Retinal pigment epithelial cell (primary cell): ENCODE measurements around the gene L3MBTL1.
"Not testable (repeated sequence)": the region's sequence is repeated elsewhere in the genome, so short reads cannot be mapped to it uniquely, and the experiment has no call there.

Source experiments
- DNase-seq: peaks from one replicate; pipeline ENCODE4 v3.0.0-alpha.2; 2010; ENCODE audit warnings: low read depth
- H3K4me3 ChIP-seq: 2 replicates; pipeline ENCODE4 v1.5.1; 2011; ENCODE audit warnings: mild to moderate bottlenecking, low read length, control low read depth, moderate library complexity
- TF ChIP-seq, protein P1 (sequence below): conservative IDR thresholded peaks from 2 replicates; pipeline ENCODE4 v1.5.1; 2011; ENCODE audit warnings: low read depth, low read length, control low read depth, inconsistent platforms

L3MBTL1 gene

DNA sequence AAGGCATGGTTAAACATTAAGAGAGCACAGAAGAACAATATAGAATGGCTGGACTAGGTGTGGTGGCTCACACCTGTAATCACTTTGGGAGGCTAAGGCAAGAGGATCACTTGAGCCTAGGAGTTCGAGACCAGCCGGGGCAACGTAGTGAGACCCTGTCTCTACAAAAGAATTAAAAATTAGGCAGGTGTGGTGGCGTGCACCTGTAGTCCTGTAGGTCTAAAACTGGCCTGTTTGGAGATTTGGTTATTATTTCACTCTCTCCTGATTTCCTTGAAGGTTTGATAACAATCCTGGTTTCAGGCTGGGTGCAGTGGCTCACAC lies 34.2 kb upstream of the L3MBTL1 start:
- TF ChIP-seq, protein P1, sequence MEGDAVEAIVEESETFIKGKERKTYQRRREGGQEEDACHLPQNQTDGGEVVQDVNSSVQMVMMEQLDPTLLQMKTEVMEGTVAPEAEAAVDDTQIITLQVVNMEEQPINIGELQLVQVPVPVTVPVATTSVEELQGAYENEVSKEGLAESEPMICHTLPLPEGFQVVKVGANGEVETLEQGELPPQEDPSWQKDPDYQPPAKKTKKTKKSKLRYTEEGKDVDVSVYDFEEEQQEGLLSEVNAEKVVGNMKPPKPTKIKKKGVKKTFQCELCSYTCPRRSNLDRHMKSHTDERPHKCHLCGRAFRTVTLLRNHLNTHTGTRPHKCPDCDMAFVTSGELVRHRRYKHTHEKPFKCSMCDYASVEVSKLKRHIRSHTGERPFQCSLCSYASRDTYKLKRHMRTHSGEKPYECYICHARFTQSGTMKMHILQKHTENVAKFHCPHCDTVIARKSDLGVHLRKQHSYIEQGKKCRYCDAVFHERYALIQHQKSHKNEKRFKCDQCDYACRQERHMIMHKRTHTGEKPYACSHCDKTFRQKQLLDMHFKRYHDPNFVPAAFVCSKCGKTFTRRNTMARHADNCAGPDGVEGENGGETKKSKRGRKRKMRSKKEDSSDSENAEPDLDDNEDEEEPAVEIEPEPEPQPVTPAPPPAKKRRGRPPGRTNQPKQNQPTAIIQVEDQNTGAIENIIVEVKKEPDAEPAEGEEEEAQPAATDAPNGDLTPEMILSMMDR = no peak
- no peak for DNase-seq

GRCh38 chr20:43477193-43477592 lies 30.3 kb upstream of the L3MBTL1 start:
- no peak overlapping the region for H3K4me3 ChIP-seq
- DNase-seq = no peak
- TF ChIP-seq, protein P1 = no peak

More for the DNA sequence above, 34.2 kb upstream of the L3MBTL1 start:
- no peak overlapping the region for H3K4me3 ChIP-seq

DNA sequence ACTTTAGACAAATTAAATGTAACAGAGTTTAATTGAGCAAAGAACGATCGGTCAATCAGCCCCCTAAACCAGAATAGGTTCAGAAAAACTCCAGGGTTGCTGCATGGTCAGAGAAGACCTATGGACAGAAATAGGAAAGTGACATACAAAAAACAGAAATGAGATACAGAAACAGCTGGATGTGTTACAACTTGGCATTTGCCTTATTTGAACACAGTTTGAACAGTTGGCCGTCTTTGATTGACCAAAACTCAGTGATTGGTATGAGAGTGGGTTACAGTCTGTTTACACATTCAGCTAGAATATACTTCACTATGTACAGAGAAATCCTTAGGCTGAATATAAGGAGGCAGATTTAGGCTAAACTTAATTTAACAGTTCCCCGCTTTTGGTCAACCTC lies 29.9 kb upstream of the L3MBTL1 start:
- no peak for DNase-seq
- TF ChIP-seq, protein P1 = no peak
- H3K4me3 ChIP-seq = no peak overlapping the region

DNA sequence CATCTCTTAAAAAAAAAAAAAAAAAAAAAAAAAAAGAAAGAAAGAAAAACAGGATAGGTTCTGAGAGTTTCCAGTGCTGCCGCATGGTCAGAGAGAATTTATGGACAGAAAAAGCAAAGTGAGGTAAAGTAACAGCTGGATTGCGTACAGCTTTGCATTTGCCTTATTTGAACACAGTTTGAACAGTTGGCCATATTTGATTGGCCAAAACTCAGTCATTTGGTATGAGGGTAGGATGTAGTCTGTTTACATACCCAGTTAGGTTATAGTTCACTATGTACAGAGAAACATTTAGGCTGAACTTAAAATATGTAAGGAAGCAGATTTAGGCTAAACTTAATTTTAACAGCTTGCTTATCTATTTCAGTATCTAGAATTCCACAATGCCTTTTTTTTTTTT lies 17.5 kb upstream of the L3MBTL1 start:
- no peak for DNase-seq
- H3K4me3 ChIP-seq = no peak overlapping the region
- TF ChIP-seq, protein P1 = no peak

DNA sequence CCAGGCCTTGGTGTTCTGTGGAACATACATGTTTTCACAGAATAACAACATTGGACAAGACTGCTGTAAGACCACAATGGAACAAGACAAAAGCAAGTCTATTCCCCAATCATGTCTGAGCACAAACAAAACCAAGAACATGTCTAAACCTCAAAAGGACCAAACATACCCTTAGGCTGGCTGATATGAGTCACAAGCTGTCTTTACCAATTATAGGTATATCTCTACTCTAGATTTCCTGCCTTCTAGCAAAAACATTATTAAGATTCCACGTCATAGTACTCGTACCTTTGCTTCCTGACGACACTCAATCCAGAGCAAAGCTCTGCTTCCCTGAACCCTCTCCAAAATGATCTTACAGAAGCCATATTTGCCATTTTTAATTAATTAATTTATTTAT lies 15.4 kb upstream of the L3MBTL1 start:
- no peak for DNase-seq
- TF ChIP-seq, protein P1 = no peak

GRCh38 chr20:43495388-43495787 lies 12.1 kb upstream of the L3MBTL1 start:
- DNase-seq = no peak
- no peak overlapping the region for H3K4me3 ChIP-seq
- TF ChIP-seq, protein P1 = no peak

More for the DNA sequence above, 15.4 kb upstream of the L3MBTL1 start:
- H3K4me3 ChIP-seq = no peak overlapping the region

- not testable (repeated sequence) for H3K4me3 ChIP-seq, DNase-seq
Measured at GRCh38 chr20:43502021-43502420, 5.5 kb upstream of the L3MBTL1 start.

DNA sequence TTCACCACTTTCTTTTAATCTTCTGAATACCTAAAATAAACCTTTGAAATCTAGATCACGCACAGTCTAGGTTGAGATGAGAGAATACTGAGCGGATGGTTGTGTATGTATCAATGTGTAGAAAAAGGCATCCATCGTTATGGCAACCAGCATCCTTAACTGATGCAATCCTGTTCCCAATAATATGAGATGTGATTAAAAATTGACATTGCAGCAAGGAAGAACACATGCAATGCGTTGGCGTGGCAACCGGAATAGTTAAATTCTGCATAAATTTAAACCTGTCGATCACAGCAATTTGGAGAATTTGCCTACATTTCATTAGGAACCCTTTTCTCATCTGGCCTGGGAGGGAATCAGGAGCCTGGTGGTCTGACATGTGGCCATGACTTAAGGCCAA lies 1.3 kb upstream of the L3MBTL1 start:
- no peak for DNase-seq
- H3K4me3 ChIP-seq = no peak overlapping the region
- TF ChIP-seq, protein P1 = no peak
